SK-N-SH (cell line): ENCODE results near the gene DLG1. TPM values are rescaled to one million over a fixed set of nuclear protein-coding genes. Genes with fewer than 3 reads are reported as not detected.

ENCODE experiments used
- CTCF ChIA-PET: fragments of 300-600, 350-600 bp; formaldehyde crosslinking; extraction: SDS; loops from one replicate; lab custom pipeline; 2021; lab: Yijun Ruan, JAX
- POLR2A ChIA-PET: fragments of 350-600 bp; sonication (Branson Sonifier 250); formaldehyde crosslinking; extraction: SDS; loops from one replicate; lab custom pipeline; 2020; ENCODE audit warnings: antibody characterized with exemption, inconsistent platforms; lab: Yijun Ruan, JAX
- DNase-seq: peaks from one replicate; pipeline ENCODE4 v3.0.0; 2012
- H2AFZ ChIP-seq: fragments of 200-600 bp; sonication (generic); 2 replicates; pipeline ENCODE4 v1.8.1; 2016; ENCODE audit warnings: antibody characterized with exemption, mild to moderate bottlenecking, low read depth
- H3F3A ChIP-seq: fragments of 200-600 bp; sonication (generic); replicated peaks from 2 replicates; pipeline ENCODE3; 2016; ENCODE audit warnings: antibody characterized with exemption, mild to moderate bottlenecking; ENCODE audit not compliant: insufficient read depth
- H3K27ac ChIP-seq, 2 experiments: fragments of 200-500 bp in 1 of 2; fragments of 200-600 bp in 1 of 2; sonication (Bioruptor generic) in 1 of 2; sonication (generic), shearing (Covaris generic) in 1 of 2; 2 replicates each; pipeline versions ENCODE4 v1.5.1 to v1.6.1; 2014 to 2016; ENCODE audit warnings: low read depth in 2 of 2, inconsistent platforms in 1 of 2, low read length in 1 of 2, mild to moderate bottlenecking in 1 of 2, mixed read lengths in 1 of 2
- H3K27me3 ChIP-seq: fragments of 200-600 bp; sonication (generic), shearing (Covaris generic); 2 replicates; pipeline ENCODE4 v1.6.1; 2016; ENCODE audit warnings: mixed run types; ENCODE audit not compliant: insufficient read depth
- H3K36me3 ChIP-seq, 2 experiments: fragments of 200-500 bp in 1 of 2; fragments of 200-600 bp in 1 of 2; sonication (Bioruptor generic) in 1 of 2; sonication (generic) in 1 of 2; replicated peaks in 1 of 2; 2 replicates each; pipeline versions ENCODE3 to v1.5.1; 2014 to 2016; ENCODE audit warnings: low read length in 1 of 2, mild to moderate bottlenecking in 1 of 2; ENCODE audit not compliant: insufficient read depth in 2 of 2, control insufficient read depth in 1 of 2
- H3K4me1 ChIP-seq, 2 experiments: fragments of 200-500 bp in 1 of 2; fragments of 200-600 bp in 1 of 2; sonication (Bioruptor generic) in 1 of 2; sonication (generic), shearing (Covaris generic) in 1 of 2; 2 replicates each; pipeline versions ENCODE4 v1.5.1 to v1.6.1; 2014 to 2016; ENCODE audit warnings: low read depth in 1 of 2, low read length in 1 of 2, mixed run types in 1 of 2; ENCODE audit not compliant: insufficient read depth in 2 of 2, control insufficient read depth in 1 of 2
- H3K4me2 ChIP-seq: fragments of 200-600 bp; sonication (generic), shearing (Covaris generic); 2 replicates; pipeline ENCODE4 v1.6.1; 2017; ENCODE audit warnings: mixed run types
- H3K4me3 ChIP-seq, 2 experiments: fragments of 200-500 bp in 1 of 2; fragments of 200-600 bp in 1 of 2; sonication (Bioruptor generic) in 1 of 2; sonication (generic), shearing (Covaris generic) in 1 of 2; 2 replicates each; pipeline versions ENCODE4 v1.5.1 to v1.8.1; 2014 to 2016; ENCODE audit warnings: low read depth in 2 of 2, inconsistent platforms in 1 of 2, low read length in 1 of 2, mild to moderate bottlenecking in 1 of 2, mixed read lengths in 1 of 2, moderate library complexity in 1 of 2
- H3K79me2 ChIP-seq: fragments of 200-600 bp; sonication (generic); 2 replicates; pipeline ENCODE4 v1.8.1; 2017; ENCODE audit warnings: mild to moderate bottlenecking; ENCODE audit not compliant: insufficient read depth
- H3K9ac ChIP-seq: fragments of 200-600 bp; sonication (generic); 2 replicates; pipeline ENCODE4 v1.6.1; 2017; ENCODE audit warnings: mixed run types
- H3K9me2 ChIP-seq: fragments of 200-600 bp; sonication (generic); 2 replicates; pipeline ENCODE4 v1.6.1; 2017; ENCODE audit warnings: mixed run types
- H3K9me3 ChIP-seq: fragments of 200-600 bp; sonication (generic); 2 replicates; pipeline ENCODE4 v1.6.1; 2017; ENCODE audit warnings: mixed run types, mild to moderate bottlenecking, moderate library complexity
- H4K20me1 ChIP-seq: fragments of 200-600 bp; sonication (generic); 2 replicates; pipeline ENCODE4 v1.6.1; 2017; ENCODE audit warnings: mild to moderate bottlenecking, mixed run types; ENCODE audit not compliant: insufficient read depth
- EP300 ChIP-seq, 2 experiments: IDR thresholded peaks; 2 replicates each; pipeline versions ENCODE4 v1.4.0 to v1.6.1; 2012; ENCODE audit warnings: borderline replicate concordance in 1 of 2, low read depth in 1 of 2, low read length in 1 of 2
- FOXM1 ChIP-seq: IDR thresholded peaks from 2 replicates; pipeline ENCODE4 v1.4.0; 2012; ENCODE audit warnings: low read depth, mild to moderate bottlenecking
- JUND ChIP-seq: IDR thresholded peaks from 2 replicates; pipeline ENCODE4 v1.4.0; 2012
- RCOR1 ChIP-seq: fragments of 150-350 bp; IDR thresholded peaks from 2 replicates; pipeline ENCODE4 v1.6.1; 2017; ENCODE audit warnings: antibody characterized with exemption, low read length
- RXRA ChIP-seq: IDR thresholded peaks from 2 replicates; pipeline ENCODE4 v1.4.0; 2012; ENCODE audit warnings: low read depth, mild to moderate bottlenecking, borderline replicate concordance
- WGBS: methylation state at CpG from one replicate; pipeline ENCODE4 v1.1.6; 2017; ENCODE audit warnings: low lambda C conversion rate; 5-methylcytosine and 5-hydroxymethylcytosine counted together
- polyA plus RNA-seq, 3 experiments: library from polyadenylated mRNA; depleted of rRNA; stranded (reverse); fragments of >200 nt; gene quantifications; 2 replicates each; pipeline ENCODE4 v1.2.3, GENCODE V29; 2012
- TF ChIP-seq, protein P1 (sequence below): IDR thresholded peaks from 2 replicates; pipeline ENCODE4 v1.4.0; 2012; ENCODE audit warnings: low read depth, borderline replicate concordance
- TF ChIP-seq, protein P2 (sequence below): IDR thresholded peaks from 2 replicates; pipeline ENCODE4 v1.4.0; 2012; ENCODE audit warnings: low read depth, borderline replicate concordance
- TF ChIP-seq, protein P3 (sequence below): IDR thresholded peaks from 2 replicates; pipeline ENCODE4 v1.6.1; 2012; ENCODE audit warnings: mild to moderate bottlenecking, low read depth, low read length, moderate library complexity

DLG1 gene
- polyA plus RNA-seq, 1 of the 3 experiments (the other 2 are of a cell fraction) = 16.5 TPM

GRCh38 chr3:197030379-197031314, 267.8 kb downstream of the DLG1 start:
- no peaks in the 10 kb centered on the region for H3K27me3 ChIP-seq
- WGBS = 96% methylated on average over 29 of the region's 33 CpGs
- H3K36me3 ChIP-seq = no peaks in the 10 kb centered on the region
- ChIA-PET CTCF (interaction anchor here (0.6 to 7.0 kb wide), 31 partner anchors 8 to 569 kb away, joined by 3 to 81 read pairs (median 5); no protein-coding TSS in a partner anchor), POLR2A (interaction anchor here (1.3 kb wide), 1 partner anchor 153 kb away, joined by 4 read pairs; no protein-coding TSS in a partner anchor)
- TF ChIP-seq RXRA (no peak), RCOR1 (no peak), JUND (no peak), EP300 (IDR thresholded peaks at IDR 0.05; ENCODE audit: borderline replicate concordance in 1 of 2, low read depth in 1 of 2, low read length in 1 of 2) (no peak), FOXM1 (no peak)
- TF ChIP-seq, protein P1, sequence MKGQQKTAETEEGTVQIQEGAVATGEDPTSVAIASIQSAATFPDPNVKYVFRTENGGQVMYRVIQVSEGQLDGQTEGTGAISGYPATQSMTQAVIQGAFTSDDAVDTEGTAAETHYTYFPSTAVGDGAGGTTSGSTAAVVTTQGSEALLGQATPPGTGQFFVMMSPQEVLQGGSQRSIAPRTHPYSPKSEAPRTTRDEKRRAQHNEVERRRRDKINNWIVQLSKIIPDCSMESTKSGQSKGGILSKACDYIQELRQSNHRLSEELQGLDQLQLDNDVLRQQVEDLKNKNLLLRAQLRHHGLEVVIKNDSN = no peak
- TF ChIP-seq, protein P2, sequence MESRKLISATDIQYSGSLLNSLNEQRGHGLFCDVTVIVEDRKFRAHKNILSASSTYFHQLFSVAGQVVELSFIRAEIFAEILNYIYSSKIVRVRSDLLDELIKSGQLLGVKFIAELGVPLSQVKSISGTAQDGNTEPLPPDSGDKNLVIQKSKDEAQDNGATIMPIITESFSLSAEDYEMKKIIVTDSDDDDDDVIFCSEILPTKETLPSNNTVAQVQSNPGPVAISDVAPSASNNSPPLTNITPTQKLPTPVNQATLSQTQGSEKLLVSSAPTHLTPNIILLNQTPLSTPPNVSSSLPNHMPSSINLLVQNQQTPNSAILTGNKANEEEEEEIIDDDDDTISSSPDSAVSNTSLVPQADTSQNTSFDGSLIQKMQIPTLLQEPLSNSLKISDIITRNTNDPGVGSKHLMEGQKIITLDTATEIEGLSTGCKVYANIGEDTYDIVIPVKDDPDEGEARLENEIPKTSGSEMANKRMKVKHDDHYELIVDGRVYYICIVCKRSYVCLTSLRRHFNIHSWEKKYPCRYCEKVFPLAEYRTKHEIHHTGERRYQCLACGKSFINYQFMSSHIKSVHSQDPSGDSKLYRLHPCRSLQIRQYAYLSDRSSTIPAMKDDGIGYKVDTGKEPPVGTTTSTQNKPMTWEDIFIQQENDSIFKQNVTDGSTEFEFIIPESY = no peak
- TF ChIP-seq, protein P3, sequence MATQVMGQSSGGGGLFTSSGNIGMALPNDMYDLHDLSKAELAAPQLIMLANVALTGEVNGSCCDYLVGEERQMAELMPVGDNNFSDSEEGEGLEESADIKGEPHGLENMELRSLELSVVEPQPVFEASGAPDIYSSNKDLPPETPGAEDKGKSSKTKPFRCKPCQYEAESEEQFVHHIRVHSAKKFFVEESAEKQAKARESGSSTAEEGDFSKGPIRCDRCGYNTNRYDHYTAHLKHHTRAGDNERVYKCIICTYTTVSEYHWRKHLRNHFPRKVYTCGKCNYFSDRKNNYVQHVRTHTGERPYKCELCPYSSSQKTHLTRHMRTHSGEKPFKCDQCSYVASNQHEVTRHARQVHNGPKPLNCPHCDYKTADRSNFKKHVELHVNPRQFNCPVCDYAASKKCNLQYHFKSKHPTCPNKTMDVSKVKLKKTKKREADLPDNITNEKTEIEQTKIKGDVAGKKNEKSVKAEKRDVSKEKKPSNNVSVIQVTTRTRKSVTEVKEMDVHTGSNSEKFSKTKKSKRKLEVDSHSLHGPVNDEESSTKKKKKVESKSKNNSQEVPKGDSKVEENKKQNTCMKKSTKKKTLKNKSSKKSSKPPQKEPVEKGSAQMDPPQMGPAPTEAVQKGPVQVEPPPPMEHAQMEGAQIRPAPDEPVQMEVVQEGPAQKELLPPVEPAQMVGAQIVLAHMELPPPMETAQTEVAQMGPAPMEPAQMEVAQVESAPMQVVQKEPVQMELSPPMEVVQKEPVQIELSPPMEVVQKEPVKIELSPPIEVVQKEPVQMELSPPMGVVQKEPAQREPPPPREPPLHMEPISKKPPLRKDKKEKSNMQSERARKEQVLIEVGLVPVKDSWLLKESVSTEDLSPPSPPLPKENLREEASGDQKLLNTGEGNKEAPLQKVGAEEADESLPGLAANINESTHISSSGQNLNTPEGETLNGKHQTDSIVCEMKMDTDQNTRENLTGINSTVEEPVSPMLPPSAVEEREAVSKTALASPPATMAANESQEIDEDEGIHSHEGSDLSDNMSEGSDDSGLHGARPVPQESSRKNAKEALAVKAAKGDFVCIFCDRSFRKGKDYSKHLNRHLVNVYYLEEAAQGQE = no peak
- H3F3A ChIP-seq = peaks cover 20% of the 10 kb centered on the region
- peak overlapping the region; percentile 30 to 93; a peak in 3 of 4 replicates for H3K27ac ChIP-seq
- H3K9me2 ChIP-seq = no peaks in the 10 kb centered on the region
- no peak overlapping the region for H2AFZ ChIP-seq
- H4K20me1 ChIP-seq = no peaks in the 10 kb centered on the region
- peaks cover 14 to 25% of the 10 kb centered on the region in 2 experiments; a peak in 3 of 4 replicates for H3K4me1 ChIP-seq
- peaks cover 5% of the 10 kb centered on the region; the same call in 1 of the 2 replicates for H3K79me2 ChIP-seq
- H3K9ac ChIP-seq = peak overlapping the region; percentile 49; the same call in 1 of the 2 replicates
- DNase-seq = no peak
- no peaks in the 10 kb centered on the region for H3K9me3 ChIP-seq
- H3K4me2 ChIP-seq = peak overlapping the region; percentile 18; the same call in 1 of the 2 replicates
- no peak overlapping the region for H3K4me3 ChIP-seq
